Measurements from ENCODE around the gene JAZF1.

JAZF1 gene

DNA sequence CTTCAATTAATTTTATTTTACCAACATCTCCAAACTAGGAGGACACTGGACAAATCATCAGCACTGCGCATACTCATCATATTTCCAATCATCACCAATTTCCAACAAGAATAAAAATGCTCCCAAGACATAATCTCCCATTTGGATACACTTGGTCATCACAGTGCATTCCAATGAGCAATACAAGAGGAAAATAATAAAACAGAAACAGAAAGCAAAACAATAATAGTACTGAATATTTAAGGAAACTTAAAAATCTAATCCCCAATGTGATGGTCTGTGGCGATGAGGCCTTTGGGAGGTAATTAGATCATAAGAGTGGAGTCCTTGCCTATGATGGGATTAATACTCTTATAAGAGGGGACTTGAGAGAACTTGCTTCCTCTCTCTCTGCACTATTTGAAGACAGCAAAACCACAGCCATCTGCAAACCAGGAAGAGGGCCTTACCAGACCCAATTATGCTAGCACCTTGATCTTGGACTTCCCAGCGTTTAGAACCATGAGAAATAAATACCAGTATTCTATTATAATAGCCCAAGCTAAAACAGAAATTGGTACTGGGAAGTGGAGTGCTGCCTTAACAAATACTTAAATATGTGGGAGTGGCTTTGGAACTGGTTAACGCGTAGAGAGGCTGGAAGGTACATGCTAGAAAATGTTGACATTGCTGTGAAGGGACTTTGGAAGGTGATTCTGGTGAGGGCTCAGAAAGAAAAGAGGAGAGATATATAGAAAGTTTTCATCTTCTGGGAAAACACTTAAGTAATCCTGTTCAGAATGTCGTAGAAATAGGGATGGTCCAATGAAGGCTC lies 91.5 kb downstream of the JAZF1 start (continued):
- TF ChIP-seq CSDC2 (CRISPR knock-in tag; IDR thresholded peaks at IDR 0.05) (no peak), SNAI2 (CRISPR knock-in tag; IDR thresholded peaks at IDR 0.05) (no peak), ESRRG (CRISPR knock-in tag; IDR thresholded peaks at IDR 0.05) (no peak), PPARA (CRISPR knock-in tag; IDR thresholded peaks at IDR 0.05; ENCODE audit: borderline replicate concordance) (no peak), ZNF70 (CRISPR knock-in tag; IDR thresholded peaks at IDR 0.05) (no peak), OSR1 (CRISPR knock-in tag; IDR thresholded peaks at IDR 0.05) (no peak), ZFP30 (CRISPR knock-in tag; IDR thresholded peaks at IDR 0.05) (no peak), ISL1 (CRISPR knock-in tag; IDR thresholded peaks at IDR 0.05) (no peak), ZFP3 (CRISPR knock-in tag; IDR thresholded peaks at IDR 0.05) (no peak), ARNTL (CRISPR knock-in tag; IDR thresholded peaks at IDR 0.05; ENCODE audit: borderline replicate concordance, low read depth) (no peak)
- TF ChIP-seq, protein P1, sequence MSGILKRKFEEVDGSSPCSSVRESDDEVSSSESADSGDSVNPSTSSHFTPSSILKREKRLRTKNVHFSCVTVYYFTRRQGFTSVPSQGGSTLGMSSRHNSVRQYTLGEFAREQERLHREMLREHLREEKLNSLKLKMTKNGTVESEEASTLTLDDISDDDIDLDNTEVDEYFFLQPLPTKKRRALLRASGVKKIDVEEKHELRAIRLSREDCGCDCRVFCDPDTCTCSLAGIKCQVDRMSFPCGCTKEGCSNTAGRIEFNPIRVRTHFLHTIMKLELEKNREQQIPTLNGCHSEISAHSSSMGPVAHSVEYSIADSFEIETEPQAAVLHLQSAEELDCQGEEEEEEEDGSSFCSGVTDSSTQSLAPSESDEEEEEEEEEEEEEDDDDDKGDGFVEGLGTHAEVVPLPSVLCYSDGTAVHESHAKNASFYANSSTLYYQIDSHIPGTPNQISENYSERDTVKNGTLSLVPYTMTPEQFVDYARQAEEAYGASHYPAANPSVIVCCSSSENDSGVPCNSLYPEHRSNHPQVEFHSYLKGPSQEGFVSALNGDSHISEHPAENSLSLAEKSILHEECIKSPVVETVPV (CRISPR knock-in tag; IDR thresholded peaks at IDR 0.05): no peak

DNA sequence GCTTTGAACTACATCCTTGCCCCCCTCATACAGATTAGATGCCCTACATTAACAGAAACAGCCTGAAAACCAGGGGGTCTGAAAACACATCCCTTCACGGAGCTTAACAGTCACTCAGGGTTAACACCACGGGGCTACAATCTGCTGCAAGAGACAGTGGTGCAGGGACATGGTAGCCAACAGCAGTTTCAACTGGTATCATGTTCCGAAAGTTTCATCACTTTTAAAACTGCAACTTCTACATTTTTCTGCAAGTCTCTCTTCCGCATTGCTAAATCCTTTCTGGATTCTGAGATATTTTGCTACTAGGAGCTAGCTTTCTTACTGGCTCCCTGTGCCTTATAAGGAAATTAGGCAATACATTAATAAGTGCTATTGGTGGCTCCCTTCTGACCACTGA lies 92.6 kb downstream of the JAZF1 start:
- TF ChIP-seq BACH2 (CRISPR knock-in tag; IDR thresholded peaks at IDR 0.05; ENCODE audit: borderline replicate concordance): no peak
- ATAC-seq: no peak

DNA sequence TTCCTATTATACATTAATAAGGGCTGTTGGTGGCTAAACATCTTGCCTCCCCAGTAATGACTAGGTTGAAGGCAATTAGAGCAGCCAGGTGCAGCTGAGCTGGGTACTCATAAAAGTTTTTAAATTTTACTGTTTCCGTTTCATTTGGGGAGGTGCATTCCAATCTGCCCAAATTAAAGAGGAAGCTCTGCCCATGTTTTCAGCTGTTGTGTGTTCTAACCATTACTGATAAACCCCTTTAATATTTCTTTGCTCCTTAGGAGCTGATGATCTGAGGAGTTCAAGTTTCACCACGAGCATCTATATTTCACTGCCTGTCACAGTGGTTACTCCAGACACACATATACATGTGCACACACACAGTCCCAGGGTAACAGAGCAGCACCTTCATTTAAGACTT lies 94.4 kb downstream of the JAZF1 start:
- TF ChIP-seq ZFP3 (CRISPR knock-in tag; IDR thresholded peaks at IDR 0.05): no peak
- TF ChIP-seq ZC3H10 (CRISPR knock-in tag; IDR thresholded peaks at IDR 0.05): no peak
- TF ChIP-seq, protein P1 (CRISPR knock-in tag; IDR thresholded peaks at IDR 0.05): no peak
- TF ChIP-seq TCF4 (CRISPR knock-in tag; IDR thresholded peaks at IDR 0.05; ENCODE audit: borderline replicate concordance): no peak
- TF ChIP-seq SNAI2 (CRISPR knock-in tag; IDR thresholded peaks at IDR 0.05): no peak
- TF ChIP-seq ZNF8 (CRISPR knock-in tag; IDR thresholded peaks at IDR 0.05): no peak
- TF ChIP-seq GLIS3 (CRISPR knock-in tag; IDR thresholded peaks at IDR 0.05): no peak
- no peak for TF ChIP-seq ZNF565 (CRISPR knock-in tag; conservative IDR thresholded peaks at IDR 0.05; ENCODE audit: low read depth)
- TF ChIP-seq ESRRG (CRISPR knock-in tag; IDR thresholded peaks at IDR 0.05): no peak
- TF ChIP-seq, protein P2, sequence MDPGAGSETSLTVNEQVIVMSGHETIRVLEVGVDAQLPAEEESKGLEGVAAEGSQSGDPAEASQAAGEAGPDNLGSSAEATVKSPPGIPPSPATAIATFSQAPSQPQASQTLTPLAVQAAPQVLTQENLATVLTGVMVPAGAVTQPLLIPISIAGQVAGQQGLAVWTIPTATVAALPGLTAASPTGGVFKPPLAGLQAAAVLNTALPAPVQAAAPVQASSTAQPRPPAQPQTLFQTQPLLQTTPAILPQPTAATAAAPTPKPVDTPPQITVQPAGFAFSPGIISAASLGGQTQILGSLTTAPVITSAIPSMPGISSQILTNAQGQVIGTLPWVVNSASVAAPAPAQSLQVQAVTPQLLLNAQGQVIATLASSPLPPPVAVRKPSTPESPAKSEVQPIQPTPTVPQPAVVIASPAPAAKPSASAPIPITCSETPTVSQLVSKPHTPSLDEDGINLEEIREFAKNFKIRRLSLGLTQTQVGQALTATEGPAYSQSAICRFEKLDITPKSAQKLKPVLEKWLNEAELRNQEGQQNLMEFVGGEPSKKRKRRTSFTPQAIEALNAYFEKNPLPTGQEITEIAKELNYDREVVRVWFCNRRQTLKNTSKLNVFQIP (CRISPR knock-in tag; IDR thresholded peaks at IDR 0.05; ENCODE audit: borderline replicate concordance, low read depth): no peak
- TF ChIP-seq ARNTL (CRISPR knock-in tag; IDR thresholded peaks at IDR 0.05; ENCODE audit: borderline replicate concordance, low read depth): no peak
- TF ChIP-seq, protein P3, sequence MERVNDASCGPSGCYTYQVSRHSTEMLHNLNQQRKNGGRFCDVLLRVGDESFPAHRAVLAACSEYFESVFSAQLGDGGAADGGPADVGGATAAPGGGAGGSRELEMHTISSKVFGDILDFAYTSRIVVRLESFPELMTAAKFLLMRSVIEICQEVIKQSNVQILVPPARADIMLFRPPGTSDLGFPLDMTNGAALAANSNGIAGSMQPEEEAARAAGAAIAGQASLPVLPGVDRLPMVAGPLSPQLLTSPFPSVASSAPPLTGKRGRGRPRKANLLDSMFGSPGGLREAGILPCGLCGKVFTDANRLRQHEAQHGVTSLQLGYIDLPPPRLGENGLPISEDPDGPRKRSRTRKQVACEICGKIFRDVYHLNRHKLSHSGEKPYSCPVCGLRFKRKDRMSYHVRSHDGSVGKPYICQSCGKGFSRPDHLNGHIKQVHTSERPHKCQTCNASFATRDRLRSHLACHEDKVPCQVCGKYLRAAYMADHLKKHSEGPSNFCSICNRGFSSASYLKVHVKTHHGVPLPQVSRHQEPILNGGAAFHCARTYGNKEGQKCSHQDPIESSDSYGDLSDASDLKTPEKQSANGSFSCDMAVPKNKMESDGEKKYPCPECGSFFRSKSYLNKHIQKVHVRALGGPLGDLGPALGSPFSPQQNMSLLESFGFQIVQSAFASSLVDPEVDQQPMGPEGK (CRISPR knock-in tag; IDR thresholded peaks at IDR 0.05; ENCODE audit: borderline replicate concordance): no peak
- no peak for TF ChIP-seq RARB (CRISPR knock-in tag; IDR thresholded peaks at IDR 0.05)
- no peak for TF ChIP-seq TOX (CRISPR knock-in tag; IDR thresholded peaks at IDR 0.05; ENCODE audit: borderline replicate concordance)
- no peak for ATAC-seq
